Measurements from ENCODE around the gene PPP1R9A.

DNA sequence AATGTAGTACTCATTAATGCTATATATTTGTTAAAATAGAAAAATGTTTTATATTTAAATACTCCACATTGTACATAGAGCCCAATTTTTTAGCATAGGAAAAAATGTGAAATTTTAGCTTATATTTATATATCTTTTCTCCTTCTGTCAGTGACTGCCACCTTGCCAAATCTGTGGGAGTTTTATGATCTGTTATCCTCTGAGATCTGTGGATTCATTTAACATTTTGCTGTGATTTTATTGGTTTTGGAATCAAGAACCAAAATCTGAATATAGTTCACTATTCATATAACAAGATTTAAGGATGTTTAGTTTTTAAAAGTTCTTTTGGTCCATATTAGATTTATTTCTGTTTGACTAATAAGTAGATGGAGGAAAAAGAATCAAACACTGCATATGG is 127.9 kb downstream of the PPP1R9A start:
- TF ChIP-seq TARDBP (IDR thresholded peaks at IDR 0.05) (no peak), SP1 (IDR thresholded peaks at IDR 0.05) (no peak), FOXA1 (IDR thresholded peaks at IDR 0.05) (no peak), FOXK2 (IDR thresholded peaks at IDR 0.05) (no peak), SUZ12 (IDR thresholded peaks at IDR 0.05) (no peak), CTBP1 (IDR thresholded peaks at IDR 0.05; ENCODE audit: borderline replicate concordance) (no peak), ARNT (IDR thresholded peaks at IDR 0.05) (no peak)

Measured in HEK293T (cell line).